Epidermal melanocyte (primary cell): Measurements from ENCODE around the gene VKORC1L1.
"Not testable (repeated sequence)": the region's sequence is repeated elsewhere in the genome, so short reads cannot be mapped to it uniquely, and the experiment has no call there.

Experiments used
- DNase-seq: peaks from one replicate; pipeline ENCODE4 v3.0.0; 2011; ENCODE audit warnings: low spot score; ENCODE audit not compliant: insufficient read length

The VKORC1L1 gene

DNA sequence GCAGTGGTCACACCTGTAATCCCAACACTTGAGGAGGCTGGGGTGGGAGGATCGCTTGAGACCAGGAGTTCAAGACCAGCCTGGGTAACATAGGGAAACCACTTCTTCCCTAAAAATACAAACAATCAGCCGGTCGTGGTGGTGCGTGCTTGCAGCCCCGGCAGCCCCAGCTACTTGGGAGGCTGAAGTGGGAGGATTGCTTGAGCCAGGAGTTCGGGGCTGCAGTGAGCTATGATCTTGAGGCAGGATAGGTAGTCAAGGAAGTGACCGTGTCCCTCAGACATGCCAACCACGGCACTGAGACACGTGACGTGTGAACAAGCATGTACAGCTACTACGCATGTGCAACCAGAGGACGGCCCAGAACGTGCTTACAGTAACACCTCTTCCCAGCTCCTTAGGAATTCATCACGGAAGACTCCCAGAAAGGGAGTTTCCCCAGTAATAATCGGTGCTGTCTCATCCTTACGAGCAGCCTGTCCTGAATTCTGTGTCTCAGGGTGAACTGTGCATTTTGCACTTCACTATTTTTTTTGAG lies 103.9 kb downstream of the VKORC1L1 start:
- no peak for DNase-seq

DNA sequence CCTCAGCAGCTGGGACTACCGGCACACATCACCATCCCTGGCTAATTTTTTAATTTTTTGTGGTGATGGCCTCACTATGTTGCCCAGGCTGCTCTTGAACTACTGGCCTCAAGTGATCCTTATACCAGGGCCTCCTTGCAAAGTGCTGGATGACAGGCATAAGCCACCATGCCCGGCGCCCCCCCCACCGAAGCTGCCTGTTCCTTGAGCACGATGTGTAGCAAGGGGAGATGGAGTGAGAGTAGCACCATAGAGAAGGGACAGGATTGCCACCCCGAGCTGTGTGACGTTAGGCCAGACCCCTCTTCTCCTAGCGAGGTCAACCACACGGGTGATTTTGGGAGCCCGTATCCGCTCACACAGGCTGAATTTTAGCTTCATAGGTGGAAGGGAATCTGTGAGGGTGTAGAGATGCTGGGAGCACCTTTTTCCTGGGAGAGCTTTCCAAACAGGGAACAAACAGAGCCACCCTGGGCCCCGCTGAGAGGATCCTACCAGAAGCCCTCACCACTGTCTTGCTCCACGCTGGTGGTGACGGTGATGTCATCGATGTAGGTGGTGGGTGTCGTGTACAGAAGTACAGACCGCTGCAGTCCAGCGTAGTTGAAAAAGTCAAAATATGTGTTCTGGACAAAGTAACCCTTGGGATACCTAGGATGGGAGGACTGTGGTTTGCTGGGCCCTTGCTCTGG lies 106.2 kb downstream of the VKORC1L1 start:
- DNase-seq, result no peak

- DNase-seq, result no peak
Measured at GRCh38 chr7:65979583-65980477, 107.0 kb downstream of the VKORC1L1 start.

DNA sequence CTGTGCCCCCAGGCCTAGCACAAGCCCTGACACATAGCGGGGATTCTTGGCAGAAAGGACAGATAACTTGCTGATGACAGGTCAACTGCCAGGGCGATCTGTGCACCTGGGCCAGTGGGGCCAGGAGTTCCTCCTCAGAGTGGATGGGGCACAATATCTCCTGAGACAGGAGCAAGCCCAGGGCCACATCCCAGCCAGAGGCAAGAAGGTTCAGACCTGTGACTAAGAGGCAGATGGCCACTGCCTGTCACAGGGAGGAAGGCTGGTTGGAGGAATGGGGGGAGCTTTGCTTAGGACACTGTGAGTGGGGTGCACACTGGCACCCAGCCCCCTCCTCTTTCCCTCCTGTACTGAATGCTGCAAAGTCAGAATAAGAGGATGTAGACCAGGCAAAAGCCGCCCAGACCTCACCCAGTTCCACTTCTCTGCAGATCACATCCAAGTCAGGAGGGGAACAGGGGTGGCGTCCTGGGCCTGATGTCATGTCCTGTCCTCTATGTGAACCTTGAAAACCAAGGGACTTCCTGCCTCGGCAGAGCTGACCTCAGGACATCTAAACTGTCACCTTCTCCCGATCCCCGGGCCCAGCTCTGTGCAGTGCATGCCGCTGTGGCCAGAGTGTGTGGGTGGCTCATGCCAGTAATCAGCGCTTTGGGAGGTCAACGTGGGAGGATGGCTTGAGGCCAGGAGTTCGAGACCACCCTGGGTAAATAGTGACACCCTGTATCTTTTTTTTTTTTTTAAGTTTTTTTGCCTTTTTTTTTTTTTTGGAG lies 107.8 kb downstream of the VKORC1L1 start:
- DNase-seq, result no peak

DNA sequence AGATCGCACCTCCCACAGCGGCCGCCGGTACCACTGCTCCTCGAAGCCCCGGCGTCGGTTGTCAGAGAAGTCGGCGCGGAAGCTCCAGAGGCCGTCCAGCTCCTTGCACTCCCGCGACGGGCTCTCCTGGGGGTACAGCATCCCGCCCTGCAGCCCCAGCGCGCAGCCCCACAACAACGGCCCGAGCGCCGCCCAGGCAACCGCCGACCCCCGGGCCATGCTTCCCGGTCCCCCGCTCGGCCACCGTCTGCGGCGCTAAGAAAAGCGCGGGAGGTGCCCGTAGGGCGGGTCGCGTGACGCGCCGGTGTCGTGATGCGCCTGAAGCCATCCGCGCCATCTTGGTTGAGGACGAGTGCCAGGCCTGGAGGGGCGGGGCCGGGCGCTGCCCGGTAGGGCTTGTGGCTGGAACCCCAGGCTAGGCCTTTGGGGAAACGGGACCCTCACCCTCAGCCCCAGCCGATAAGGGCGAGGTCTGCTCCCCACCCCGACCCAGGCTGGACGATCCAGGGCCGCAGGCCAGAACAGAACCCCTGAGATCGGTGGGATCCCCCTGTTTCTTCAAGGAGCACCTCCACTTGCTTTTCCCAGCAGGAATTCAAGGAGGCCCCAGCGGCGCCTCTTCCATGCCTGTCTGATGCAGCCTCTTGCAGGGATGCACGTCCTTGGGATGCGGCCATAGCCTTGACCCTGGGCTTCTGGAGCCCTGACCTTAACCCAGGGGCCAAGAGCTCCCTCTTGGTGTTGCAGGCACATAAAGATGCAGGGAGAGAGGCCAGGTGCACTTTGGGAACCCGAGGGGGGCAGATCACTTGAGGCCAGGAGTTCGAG lies 109.3 kb downstream of the VKORC1L1 start, which contains the start of gene GUSB:
GUSB (minus strand) TSS at position 249 of the 828 bp plus-strand sequence; CDS start at position 219, 30 bp downstream.
- peak; percentile 85 for DNase-seq

GRCh38 chr7:65983965-65984658 lies 111.2 kb downstream of the VKORC1L1 start:
- DNase-seq, result no peak

DNA sequence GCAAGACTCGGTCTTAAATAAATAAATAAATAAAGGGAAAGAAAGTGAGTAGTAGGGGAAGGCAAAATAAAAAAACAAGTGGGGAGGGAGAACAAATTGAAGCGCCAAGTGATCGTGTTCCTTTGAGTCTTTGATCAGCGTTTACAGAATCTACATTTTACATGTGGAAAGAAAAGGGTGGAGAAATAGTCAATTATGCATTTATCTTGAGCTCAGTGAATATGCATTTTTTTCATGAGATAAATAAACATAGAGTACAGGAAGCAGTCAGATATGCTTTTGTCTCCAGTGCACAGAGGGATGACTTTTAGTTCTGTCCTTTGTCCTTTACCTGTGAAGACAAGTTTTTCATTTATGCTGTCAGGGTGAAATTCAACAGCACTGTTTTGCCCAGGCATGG lies 115.2 kb downstream of the VKORC1L1 start:
- DNase-seq, result no peak

DNA sequence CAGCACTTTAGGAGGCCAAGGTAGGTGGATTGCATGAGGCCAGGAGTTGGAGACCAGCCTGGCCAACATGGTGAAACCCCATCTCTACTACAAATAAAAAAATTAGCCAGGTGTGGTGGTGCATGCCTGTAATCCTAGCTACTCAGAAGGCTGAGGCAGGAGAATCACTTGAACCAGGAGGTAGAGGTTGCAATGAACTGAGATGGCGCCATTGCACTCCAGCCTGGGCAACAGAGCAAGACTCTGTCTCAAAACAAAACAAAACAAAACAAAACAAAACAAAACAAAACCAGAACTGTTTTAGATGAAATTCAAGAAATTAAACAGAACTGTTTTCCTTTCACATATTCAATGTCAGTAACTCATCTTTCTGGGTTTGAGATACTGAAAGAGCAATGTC lies 115.6 kb downstream of the VKORC1L1 start:
- not testable (repeated sequence) for DNase-seq

DNA sequence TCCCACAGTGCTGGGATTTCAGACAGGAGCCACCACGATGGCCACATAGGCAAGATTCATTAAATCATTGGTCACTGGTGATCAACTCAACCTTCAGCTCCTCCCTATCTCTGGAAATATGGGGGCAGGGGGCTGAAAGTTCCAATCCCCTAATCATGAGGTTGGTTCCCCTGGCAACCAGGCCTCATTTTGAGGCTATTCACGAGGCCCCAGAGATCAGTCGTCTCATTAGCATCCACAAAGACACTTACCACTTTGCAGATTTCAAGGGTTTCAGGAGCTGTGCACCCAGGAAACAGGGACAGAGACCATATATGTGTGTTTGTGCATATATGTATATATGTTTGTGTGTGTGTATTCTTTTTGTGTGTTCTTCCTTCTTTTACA lies 116.8 kb downstream of the VKORC1L1 start:
- no peak for DNase-seq

DNA sequence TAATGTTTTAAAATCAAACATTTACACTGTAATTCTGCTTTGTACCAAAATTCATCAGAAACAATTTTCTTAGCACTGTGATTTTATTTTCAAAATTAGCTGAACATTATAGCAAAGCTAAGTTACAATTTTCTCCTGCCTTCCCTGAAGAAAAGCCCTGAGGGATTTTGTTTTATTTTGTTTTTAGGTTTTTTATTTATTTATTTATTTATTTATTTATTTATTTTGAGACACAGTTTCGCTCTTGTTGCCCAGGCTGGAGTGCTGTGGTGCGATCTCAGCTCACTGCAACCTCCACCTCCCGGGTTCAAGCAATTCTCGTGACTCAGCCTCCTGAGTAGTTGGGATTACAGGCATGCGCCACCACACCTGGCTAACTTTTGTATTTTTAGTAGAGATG lies 119.0 kb downstream of the VKORC1L1 start:
- DNase-seq, result not testable (repeated sequence)

- no peak for DNase-seq
Measured at GRCh38 chr7:65992526-65992925, 119.7 kb downstream of the VKORC1L1 start.

- not testable (repeated sequence) for DNase-seq
Measured at GRCh38 chr7:65994984-65995383, 122.1 kb downstream of the VKORC1L1 start.

- not testable (repeated sequence) for DNase-seq
Measured at GRCh38 chr7:66000823-66001417, 128.0 kb downstream of the VKORC1L1 start.

DNA sequence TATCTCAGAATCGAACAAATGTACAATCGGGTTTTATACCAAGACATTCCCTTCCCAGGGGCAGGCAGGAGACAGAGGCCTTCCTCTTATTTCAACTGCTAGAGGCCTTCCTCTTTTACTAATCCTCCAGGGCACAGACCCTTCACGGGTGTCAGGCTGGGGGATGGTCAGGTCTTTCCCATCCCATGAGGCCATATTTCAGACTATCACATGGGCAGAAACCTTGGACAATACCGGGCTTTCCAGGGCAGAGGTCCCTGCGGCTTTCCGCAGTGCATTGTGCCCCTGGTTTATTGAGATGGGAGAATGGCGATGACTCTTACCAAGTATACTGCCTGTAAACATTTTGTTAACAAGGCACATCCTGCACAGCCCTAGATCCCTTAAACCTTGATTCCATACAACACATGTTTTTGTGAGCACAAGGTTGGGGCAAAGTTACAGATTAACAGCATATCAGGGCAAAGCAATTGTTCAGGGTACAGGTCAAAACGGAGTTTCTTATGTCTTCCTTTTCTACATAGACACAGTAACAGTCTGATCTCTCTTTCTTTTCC lies 132.3 kb downstream of the VKORC1L1 start:
- not testable (repeated sequence) for DNase-seq

DNA sequence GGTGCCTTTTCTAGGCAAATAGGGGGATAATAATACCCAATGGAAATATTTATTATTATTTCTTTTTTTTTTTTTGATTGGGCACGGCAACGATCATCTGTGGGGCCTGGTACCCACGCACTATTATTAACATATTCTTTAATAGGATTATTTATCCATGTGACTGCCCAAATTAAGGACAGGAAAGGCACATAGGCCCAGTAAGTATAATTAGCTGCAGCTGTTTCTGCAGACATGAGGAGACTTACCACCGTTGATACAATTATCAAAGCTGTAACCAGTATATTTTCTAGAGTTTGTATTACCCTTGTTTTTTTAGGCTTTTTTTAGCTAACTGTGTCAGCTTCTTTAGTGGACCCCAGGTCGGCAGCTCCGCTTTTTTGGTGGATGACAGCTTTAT lies 134.4 kb downstream of the VKORC1L1 start:
- no peak for DNase-seq
